ENCODE measurements around the gene MAP3K7CL.

The MAP3K7CL gene, protein sequence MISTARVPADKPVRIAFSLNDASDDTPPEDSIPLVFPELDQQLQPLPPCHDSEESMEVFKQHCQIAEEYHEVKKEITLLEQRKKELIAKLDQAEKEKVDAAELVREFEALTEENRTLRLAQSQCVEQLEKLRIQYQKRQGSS

DNA sequence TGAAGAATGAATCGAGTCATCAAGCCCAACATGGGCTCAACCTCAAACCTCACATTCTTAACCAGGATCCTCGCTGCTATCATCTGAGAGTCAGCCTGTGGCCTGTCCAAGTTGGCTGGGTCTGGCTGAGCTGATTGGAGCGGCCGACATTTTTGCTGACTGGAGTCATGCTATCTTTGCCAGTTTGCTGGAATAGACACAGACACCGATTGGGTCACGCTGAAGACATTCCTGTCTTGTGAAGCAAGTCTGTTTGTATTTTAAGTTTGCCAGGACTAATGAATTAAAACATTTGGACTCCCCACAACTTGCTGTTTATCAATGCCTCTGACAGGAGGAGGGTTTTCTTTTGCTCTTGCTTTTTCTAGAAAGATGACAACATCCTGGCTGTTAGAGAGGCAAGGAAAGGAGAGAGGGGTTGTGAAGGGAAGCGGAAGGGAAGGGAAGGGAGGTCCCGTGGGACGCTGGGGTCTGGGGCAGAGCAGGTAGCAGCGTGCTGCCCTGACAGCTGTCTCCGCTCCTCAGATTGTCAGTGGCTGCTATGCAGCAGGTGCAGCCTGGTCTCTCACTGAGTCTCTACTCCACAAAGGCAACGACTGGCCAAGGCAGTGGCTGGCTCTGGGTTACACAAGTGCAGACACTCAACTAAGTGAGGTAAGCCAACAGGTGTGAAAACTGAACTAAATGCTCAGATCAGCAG lies at the start of gene MAP3K7CL:
MAP3K7CL (plus strand) TSS at position 375 of the 700 bp plus-strand sequence. CDS start 2,701 bp downstream, outside the sequence.
- DNase-seq = no peak

- no peak for DNase-seq
These were observed 48.2 kb upstream of the MAP3K7CL start for GRCh38 chr21:29082046-29082815.

DNA sequence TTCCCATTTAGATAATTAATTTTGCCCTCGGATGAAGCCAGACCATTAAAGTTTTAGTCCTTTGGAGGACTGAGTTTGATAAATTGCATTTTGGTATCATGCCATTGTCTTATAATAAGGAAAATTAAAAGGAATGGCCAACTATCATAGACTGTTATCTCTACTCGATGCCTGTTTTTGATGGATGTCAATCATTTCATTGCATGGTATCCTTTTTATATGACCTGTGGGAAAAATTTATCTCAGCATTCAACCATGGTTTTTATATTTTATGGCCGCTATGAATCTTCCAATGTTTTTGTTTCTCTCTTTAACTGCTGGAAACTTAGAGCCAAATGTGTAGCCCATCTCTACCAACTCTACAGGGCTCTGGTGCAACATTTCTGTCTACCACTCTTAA lies 47.1 kb upstream of the MAP3K7CL start:
- no peak for DNase-seq

DNA sequence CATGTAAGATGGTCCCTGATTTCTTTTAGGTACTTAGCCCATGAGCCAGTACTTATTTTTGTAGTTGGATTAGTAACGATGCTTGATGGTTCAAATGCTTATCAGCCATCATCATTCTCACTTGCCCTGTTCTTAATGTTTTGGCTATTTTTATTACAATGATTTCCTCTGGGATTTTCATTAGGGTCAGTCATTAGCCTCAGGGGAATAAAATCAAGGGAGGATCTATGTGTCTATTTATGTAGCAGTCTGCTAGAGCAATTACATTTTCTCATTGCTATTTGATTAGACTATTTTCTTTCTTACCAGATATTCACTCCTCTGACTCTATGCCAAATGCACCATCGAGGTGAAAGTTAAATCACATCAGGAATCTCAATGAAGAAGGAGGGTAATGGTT lies 46.1 kb upstream of the MAP3K7CL start:
- DNase-seq = no peak

DNA sequence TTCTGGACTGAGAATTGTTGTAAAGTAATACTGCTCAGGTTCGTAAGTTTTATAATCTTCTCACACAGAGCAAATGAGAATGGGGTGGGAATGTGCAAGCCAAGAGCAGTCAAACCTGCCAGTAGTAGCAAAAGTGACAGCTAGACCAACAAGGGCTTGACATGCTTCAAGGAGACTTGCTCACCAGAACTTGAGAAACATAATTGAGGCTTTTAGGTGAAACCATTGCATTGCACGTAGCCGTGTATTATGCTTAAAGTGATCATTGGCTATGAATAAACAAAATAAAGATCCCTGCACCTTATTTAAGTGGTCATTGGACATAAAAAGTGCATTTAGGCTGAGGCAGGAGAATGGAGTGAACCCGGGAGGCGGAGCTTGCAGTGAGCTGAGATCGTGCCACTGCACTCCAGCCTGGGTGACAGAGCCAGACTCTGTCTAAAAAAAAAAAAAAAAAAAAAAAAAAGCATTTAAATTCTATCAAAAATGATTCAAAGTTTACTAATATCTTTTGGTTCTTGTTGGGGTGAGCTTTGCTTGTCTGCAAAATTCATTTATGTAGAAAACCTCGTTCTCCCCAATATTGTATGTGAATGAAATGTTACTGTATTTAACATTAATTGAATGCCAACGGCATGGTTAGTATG lies 45.2 kb upstream of the MAP3K7CL start:
- DNase-seq = no peak

DNA sequence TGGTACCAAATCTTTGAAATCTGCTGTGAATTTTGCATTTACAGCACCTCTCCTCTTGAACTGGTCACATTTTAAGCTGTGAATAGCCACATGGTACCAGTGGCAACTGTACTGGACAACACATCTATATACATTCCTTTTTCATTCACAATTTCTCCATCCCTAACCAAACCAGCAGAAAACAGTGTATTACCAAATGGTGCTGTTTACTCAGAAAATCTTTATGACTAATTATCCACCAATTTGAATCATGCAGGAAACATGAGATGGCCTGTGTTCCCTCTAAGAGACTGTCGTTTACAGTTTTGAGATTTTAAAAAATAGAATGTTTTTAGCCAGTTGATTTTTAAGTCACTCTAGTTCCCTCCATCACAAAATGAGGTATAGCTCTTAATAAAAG lies 39.4 kb upstream of the MAP3K7CL start:
- peak; percentile 80 for DNase-seq

DNA sequence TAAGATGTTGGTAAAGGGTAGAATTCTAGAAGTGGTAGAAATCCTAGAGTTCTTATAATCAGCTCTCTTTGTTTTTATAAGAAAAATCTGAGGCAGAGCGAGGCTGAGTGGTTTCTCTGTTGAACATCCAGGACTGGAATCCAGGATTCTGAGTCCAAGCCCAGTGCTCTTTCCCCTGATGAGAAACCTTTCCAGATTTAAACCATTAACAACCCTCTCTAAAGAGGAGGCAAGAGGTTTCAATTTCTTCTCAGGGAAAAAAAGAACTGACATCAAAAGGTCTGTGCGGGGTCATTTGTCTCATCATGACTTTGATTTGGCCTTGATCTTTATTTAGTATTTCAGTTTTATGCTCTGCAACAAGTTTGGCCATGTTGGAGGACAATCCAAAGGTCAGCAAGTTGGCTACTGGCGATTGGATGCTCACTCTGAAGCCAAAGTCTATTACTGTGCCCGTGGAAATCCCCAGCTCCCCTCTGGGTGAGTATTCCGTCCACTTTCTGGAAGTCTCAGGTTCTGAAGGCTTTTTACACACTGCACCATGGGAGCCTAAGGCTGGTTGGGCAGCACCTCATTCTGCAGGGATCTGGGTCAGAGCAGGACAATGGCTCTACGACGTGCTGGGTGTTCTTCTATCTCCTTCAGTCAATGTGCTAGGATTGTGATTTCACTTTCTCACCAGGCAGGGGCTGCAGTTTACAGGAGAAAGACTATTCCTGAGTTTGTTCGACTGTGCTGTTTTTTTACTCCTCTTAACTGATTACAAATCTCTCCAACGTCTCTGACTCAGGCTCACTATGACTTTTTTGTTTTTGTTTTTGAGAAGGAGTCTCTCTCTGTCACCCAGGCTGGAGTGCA lies 38.1 kb upstream of the MAP3K7CL start:
- DNase-seq = no peak

- DNase-seq = peak; percentile 57
These were observed 34.0 kb upstream of the MAP3K7CL start for GRCh38 chr21:29096218-29097015.

DNA sequence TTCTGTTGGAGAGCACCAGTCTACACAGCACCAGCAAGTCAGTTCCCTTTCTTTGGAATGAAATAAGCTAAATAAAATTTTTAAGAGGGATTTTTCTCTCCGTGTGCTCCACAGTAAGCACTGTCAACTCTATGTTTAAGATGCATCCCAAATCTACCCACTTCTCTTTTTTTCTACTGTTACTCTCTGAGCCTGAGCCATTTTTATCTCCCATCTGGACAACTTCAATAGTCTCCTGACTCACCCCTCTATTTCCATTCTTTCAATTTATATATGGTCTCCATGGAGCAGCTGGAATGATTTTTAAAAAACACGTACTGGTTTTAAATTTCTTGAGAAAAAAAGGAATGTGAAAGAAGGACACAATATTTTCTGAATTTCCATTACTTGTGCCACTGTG lies 32.3 kb upstream of the MAP3K7CL start:
- no peak for DNase-seq

DNA sequence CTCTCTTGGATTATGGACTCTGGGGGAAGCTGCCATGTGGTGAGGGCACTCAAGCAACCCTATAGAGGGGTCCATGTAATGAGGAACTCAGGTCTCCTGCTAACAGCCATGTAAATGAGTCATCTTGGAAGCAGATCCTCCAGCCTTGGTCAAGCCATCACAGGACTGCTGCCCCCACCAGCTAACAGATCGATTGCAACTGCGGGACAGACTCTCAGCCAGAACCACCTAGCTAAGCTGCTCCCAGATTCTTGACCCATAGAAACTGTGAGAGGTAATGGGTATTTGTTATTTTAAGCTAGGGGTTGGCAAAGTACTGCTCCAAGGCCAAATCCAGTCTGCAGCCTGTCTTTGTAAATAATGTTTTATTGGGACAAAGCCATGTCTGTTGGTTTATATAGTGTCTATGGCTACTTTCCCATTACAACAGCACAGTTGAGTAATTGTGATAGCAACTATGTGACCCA lies 27.6 kb upstream of the MAP3K7CL start:
- DNase-seq = no peak

- DNase-seq = no peak
These were observed 26.2 kb upstream of the MAP3K7CL start for GRCh38 chr21:29104239-29104708.

- DNase-seq = no peak
These were observed 25.2 kb upstream of the MAP3K7CL start for GRCh38 chr21:29105218-29105617.

DNA sequence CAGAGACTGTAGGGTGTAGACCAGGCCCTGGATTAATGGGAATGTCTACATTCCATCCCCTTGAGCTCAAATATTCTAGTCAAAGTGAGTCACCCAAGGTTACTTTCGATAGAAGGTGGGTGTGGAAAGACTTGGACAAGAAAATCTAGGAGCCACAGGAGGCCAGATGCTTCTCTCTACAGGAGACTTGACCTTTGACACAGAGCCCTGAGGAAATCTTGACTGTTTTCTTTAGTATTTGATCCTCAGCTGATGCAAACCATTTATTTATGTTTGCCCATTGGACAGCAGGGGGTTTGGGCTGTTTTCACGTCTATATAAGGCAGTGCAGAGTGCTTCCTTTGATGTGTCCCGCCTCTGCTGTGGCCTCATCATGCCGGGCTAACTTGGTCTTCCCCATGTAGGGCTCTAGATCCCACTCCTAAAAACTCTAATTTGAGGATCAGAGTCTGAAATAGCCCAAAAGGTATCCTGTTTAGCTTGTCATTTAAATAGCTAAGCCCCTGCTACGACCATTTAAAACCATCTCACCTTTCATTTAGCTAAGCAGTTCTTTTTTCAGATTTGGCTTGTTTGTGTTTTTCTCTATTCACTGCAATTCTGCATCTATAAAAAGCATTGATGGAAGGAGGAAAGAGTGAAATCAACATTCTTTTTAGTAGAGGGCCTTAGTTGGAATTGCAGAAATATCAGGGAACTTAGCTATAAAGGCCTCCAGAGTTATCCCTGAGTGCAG lies 15.5 kb upstream of the MAP3K7CL start:
- DNase-seq = no peak

- no peak for DNase-seq
These were observed 14.5 kb upstream of the MAP3K7CL start for GRCh38 chr21:29115899-29116298.

GRCh38 chr21:29117372-29117955 lies 13.0 kb upstream of the MAP3K7CL start:
- DNase-seq = no peak

GRCh38 chr21:29121759-29122158 lies 8.7 kb upstream of the MAP3K7CL start:
- no peak for DNase-seq

DNA sequence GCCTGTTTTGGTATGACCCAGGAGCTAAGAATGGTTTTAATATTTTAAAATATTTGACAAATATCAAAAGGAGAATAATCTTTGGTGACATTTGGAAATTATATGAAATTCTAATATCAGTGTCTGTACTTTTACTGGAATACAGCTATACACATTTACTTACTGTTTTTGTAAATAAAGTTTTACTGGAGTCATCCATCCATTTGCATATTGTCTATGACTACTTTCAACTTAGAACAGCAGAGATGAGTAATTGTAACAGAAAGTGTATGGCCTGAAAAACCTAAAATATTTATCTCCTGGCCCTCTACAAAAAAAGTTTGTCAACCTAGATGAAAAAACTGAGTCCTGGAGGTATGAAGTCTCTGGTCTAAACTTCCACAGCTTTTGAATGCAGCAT lies 5.8 kb upstream of the MAP3K7CL start:
- DNase-seq = no peak

- no peak for DNase-seq
These were observed 5.3 kb upstream of the MAP3K7CL start for GRCh38 chr21:29125191-29125590.

DNA sequence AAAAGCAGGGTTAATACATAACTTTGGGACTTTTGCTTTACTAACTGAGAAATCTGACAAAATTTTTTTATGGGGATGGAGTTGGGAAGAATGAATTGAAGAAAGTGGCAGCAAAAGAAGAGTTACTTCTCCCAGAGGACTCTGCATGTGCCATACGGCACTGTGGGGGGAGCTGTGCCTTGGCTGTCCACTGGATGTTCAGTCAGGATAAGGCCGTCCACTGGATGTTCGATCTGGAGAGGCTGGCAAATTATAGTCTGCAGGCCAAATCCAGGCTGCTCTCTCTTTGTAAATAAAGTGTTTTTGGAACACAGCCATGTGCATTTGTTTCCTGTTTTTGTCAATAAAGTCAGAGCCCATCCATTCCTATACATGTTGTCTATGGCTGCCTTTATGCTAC lies 4.5 kb upstream of the MAP3K7CL start:
- DNase-seq = no peak

GRCh38 chr21:29133241-29133640 lies 2.8 kb downstream of the MAP3K7CL start:
- no peak for DNase-seq
